D721Med (cell line): Measurements from ENCODE around the gene PIGM.

Source experiments
- DNase-seq: peaks from one replicate; pipeline ENCODE4 v3.0.0; 2011; ENCODE audit warnings: low spot score; ENCODE audit not compliant: insufficient read length
- FAIRE-seq: peaks from 2 replicates; lab custom pipeline; 2011; peaks lifted over from hg19 to GRCh38; lab: Jason Lieb, UNC
- CTCF ChIP-seq: IDR thresholded peaks from 2 replicates; pipeline ENCODE4 v1.5.1; 2012; ENCODE audit warnings: mild to moderate bottlenecking, control low read depth; ENCODE audit not compliant: insufficient read depth; ENCODE audit errors: missing control alignments

Gene PIGM

GRCh38 chr1:160049101-160049500 is 17.3 kb upstream of the PIGM start:
- DNase-seq (no peak), FAIRE-seq (no peak)
- no peak for TF ChIP-seq CTCF

GRCh38 chr1:160048335-160048734 is 16.5 kb upstream of the PIGM start:
- no peak for DNase-seq
- FAIRE-seq: no peak
- TF ChIP-seq CTCF: no peak

GRCh38 chr1:160047111-160047991 is 15.6 kb upstream of the PIGM start:
- no peak for TF ChIP-seq CTCF
- FAIRE-seq (no peak), DNase-seq (no peak)

GRCh38 chr1:160046494-160047110 is 14.8 kb upstream of the PIGM start:
- TF ChIP-seq CTCF: peak; percentile 50
- FAIRE-seq (no peak), DNase-seq (no peak)

GRCh38 chr1:160045653-160046052 is 13.9 kb upstream of the PIGM start:
- no peak for FAIRE-seq

GRCh38 chr1:160043543-160043942 is 11.8 kb upstream of the PIGM start:
- DNase-seq (no peak), FAIRE-seq (no peak)
- TF ChIP-seq CTCF: no peak

More at GRCh38 chr1:160045653-160046052, 13.9 kb upstream of the PIGM start:
- TF ChIP-seq CTCF: no peak
- DNase-seq: no peak

GRCh38 chr1:160040476-160040875 is 8.7 kb upstream of the PIGM start:
- no peak for TF ChIP-seq CTCF
- FAIRE-seq: no peak

More at GRCh38 chr1:160040476-160040875, 8.7 kb upstream of the PIGM start:
- no peak for DNase-seq
